Activated CD8-positive, alpha-beta memory T cell treated with anti-CD3 and anti-CD28 coated beads, Interleukin-2, amount 50 U/mL, for 4 hours (primary cell): Measurements from ENCODE around the gene PRPF38B.
A peak's percentile ranks its signal among the peaks of the same experiment; 100 is the strongest.
"Not testable (repeated sequence)": the region's sequence is repeated elsewhere in the genome, so short reads cannot be mapped to it uniquely, and the experiment has no call there.

Experiments used
- DNase-seq: peaks from one replicate; pipeline ENCODE4 v3.0.0-alpha.2; 2020

PRPF38B gene

GRCh38 chr1:108691942-108692723, at the start of gene PRPF38B:
Gene PRPF38B (plus strand): TSS chr1:108692310. CDS start chr1:108692592, 282 bp downstream.
- peak; percentile 93 for DNase-seq

- peak; percentile 50 for DNase-seq
Observed at GRCh38 chr1:108643492-108644335, 48.4 kb upstream of the PRPF38B start.

- DNase-seq = peak; percentile 33
Observed at GRCh38 chr1:108644984-108645383, 47.1 kb upstream of the PRPF38B start.

- no peak for DNase-seq
Observed at GRCh38 chr1:108645564-108646184, 46.4 kb upstream of the PRPF38B start.

GRCh38 chr1:108646265-108646647, 45.9 kb upstream of the PRPF38B start:
- DNase-seq = no peak

GRCh38 chr1:108646648-108647269, 45.4 kb upstream of the PRPF38B start:
- DNase-seq = peak; percentile 70

GRCh38 chr1:108653431-108654105, 38.5 kb upstream of the PRPF38B start:
- DNase-seq = no peak

- no peak for DNase-seq
Observed at GRCh38 chr1:108657356-108658080, 34.6 kb upstream of the PRPF38B start.

- peak; percentile 78 for DNase-seq
Observed at GRCh38 chr1:108661030-108661609, 31.0 kb upstream of the PRPF38B start, which contains the start of gene HENMT1. Gene HENMT1 (minus strand): TSS chr1:108661093. CDS start chr1:108659884, 1,209 bp downstream.

- DNase-seq = no peak
Observed at GRCh38 chr1:108663074-108663473, 29.0 kb upstream of the PRPF38B start.

- DNase-seq = no peak
Observed at GRCh38 chr1:108664481-108664880, 27.6 kb upstream of the PRPF38B start.

GRCh38 chr1:108665067-108665466, 27.0 kb upstream of the PRPF38B start:
- DNase-seq = no peak

GRCh38 chr1:108665771-108666170, 26.3 kb upstream of the PRPF38B start:
- DNase-seq = no peak

- DNase-seq = not testable (repeated sequence)
Observed at GRCh38 chr1:108667422-108667821, 24.7 kb upstream of the PRPF38B start.

GRCh38 chr1:108668777-108669176, 23.3 kb upstream of the PRPF38B start:
- no peak for DNase-seq

- DNase-seq = no peak
Observed at GRCh38 chr1:108669679-108670078, 22.4 kb upstream of the PRPF38B start.

GRCh38 chr1:108670131-108670773, 21.9 kb upstream of the PRPF38B start:
- no peak for DNase-seq

- DNase-seq = no peak
Observed at GRCh38 chr1:108671143-108671542, 21.0 kb upstream of the PRPF38B start.

- DNase-seq = no peak
Observed at GRCh38 chr1:108678706-108679105, 13.4 kb upstream of the PRPF38B start.

- no peak for DNase-seq
Observed at GRCh38 chr1:108679586-108680213, 12.4 kb upstream of the PRPF38B start.
